ENCODE results near the gene BCLAF3. TPM values are rescaled to one million over a fixed set of nuclear protein-coding genes. Genes with fewer than 3 reads are reported as not detected.

BCLAF3 gene
- total RNA-seq, 1 experiment from 2014 or later: 5.3 TPM

- CTCF ChIA-PET: no interaction called here
- ATAC-seq: no peak
- RAD21 ChIA-PET (ENCODE audit: low non-redundant PET in 1 of 2, low total read pairs in 2 of 2, uncharacterized antibody in 2 of 2, unreplicated experiment in 2 of 2): no interaction called here
These were observed 15.0 kb upstream of the BCLAF3 start for GRCh38 chrX:20005883-20006282.

More at GRCh38 chrX:20005883-20006282, 15.0 kb upstream of the BCLAF3 start:
- intact Hi-C loops (cut with micrococcal nuclease): no loop called here
- Histone ChIP-seq H3K9me2 (ENCODE audit: insufficient read depth) (no peaks in the 10 kb centered on the region), H4K20me1 (ENCODE audit: insufficient read depth) (no peaks in the 10 kb centered on the region), H3K4me2 (ENCODE audit: low read length) (no peak overlapping the region), H2AFZ (ENCODE audit: low read depth, low read length, poor library complexity, severe bottlenecking) (no peak overlapping the region), H3K4me3 (replicated peaks in 1 of 2; ENCODE audit: low read depth in 1 of 2, low read length in 2 of 2) (no peak overlapping the region), H3K9me3 (ENCODE audit: control insufficient read depth in 1 of 2, insufficient read depth in 1 of 2, low read depth in 1 of 2, low read length in 2 of 2) (no peaks in the 10 kb centered on the region), H3K36me3 (ENCODE audit: control insufficient read depth in 1 of 2, insufficient read depth in 2 of 2, low read length in 2 of 2) (no peaks in the 10 kb centered on the region), H3K9ac (ENCODE audit: low read length) (no peak overlapping the region), H3K4me1 (ENCODE audit: control insufficient read depth in 1 of 2, insufficient read depth in 2 of 2, low read length in 2 of 2) (no peaks in the 10 kb centered on the region), H3K27me3 (ENCODE audit: insufficient read depth, low read length) (no peaks in the 10 kb centered on the region), H3K79me2 (ENCODE audit: insufficient read depth, low read length) (no peaks in the 10 kb centered on the region), H3K27ac (ENCODE audit: low read depth, low read length) (no peak overlapping the region)
- DNase-seq (ENCODE audit: low read depth, low spot score): no peak
- TF ChIP-seq ELF1 (IDR thresholded peaks at IDR 0.05; ENCODE audit: borderline replicate concordance, low read depth) (no peak), ATF3 (IDR thresholded peaks at IDR 0.05) (no peak), RAD21 (IDR thresholded peaks at IDR 0.05; ENCODE audit: low read depth) (no peak), ZBTB33 (IDR thresholded peaks at IDR 0.05; ENCODE audit: extremely low read depth, insufficient replicate concordance, low read length) (no peak), CEBPB (IDR thresholded peaks at IDR 0.05; ENCODE audit: low read depth) (no peak), SRF (IDR thresholded peaks at IDR 0.05; ENCODE audit: low read depth) (no peak), TCF7L2 (IDR thresholded peaks at IDR 0.05; ENCODE audit: borderline replicate concordance, extremely low read depth, insufficient read depth, insufficient read length) (no peak), CTCF (IDR thresholded peaks at IDR 0.05 in 2 of 3, conservative IDR thresholded peaks at IDR 0.05 in 1 of 3; ENCODE audit: borderline replicate concordance in 1 of 3, insufficient read depth in 1 of 3, low read depth in 2 of 3, low read length in 2 of 3) (no peak)
- no TSS peak for BruUV-seq (replicated peaks)
- POLR2A ChIA-PET: no interaction called here
